Stimulated activated CD4-positive, alpha-beta T cell treated with anti-CD3 and anti-CD28 coated beads, Interleukin-4, amount 100 ng/mL, for 1 hour (primary cell): ENCODE measurements around the gene ZNF681.
"Not testable (repeated sequence)": the region's sequence is repeated elsewhere in the genome, so short reads cannot be mapped to it uniquely, and the experiment has no call there.

ENCODE experiments used
- DNase-seq: peaks from one replicate; pipeline ENCODE4 v3.0.0-alpha.2; 2020

Gene ZNF681

DNA sequence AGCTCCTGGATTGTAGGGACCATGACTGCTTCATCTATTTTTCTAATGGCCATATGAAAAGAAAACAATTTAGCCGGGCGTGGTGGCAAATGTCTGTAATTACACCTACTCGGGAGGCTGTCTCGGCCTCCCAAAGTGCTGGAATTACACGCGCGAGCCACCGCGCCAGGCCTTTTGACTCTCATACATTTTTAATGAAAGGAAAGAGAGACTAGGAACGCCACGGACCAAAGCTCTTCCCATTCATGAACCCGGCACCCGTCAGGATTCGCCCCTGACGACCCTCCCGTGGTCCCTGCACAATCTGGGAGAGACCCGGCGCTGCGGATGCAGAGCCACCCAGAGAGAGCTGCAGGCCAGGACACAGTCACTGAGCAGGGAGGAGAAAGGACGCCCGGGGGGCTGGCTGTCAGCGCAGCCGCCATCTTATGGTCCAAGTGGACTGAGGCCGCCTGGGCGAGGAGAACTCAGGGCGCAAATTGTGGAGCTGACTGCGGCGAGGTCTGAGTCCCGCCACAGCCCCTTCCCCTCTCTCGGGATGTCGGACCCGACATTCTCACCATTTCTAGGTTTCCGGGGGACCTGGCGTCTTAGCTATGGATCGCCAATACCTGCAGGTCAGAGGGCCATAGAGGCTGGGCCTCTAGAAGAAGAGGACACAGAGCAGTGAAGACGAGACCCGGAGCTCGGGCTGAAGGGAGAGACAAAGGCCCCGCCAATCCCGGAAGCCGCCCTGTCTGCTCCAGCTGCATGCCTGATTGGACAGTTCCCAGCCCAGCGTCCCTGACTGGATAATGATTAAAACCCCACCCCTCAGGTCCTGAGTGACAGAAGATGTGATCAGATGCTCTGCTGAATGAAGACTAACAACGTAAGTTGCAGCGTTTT lies at the start of gene ZNF681:
Gene ZNF681, minus strand, starts transcription at position 705 of the 888 bp plus-strand sequence. Its CDS starts 142 bp downstream, at position 563.
- peak; percentile 81 for DNase-seq

DNA sequence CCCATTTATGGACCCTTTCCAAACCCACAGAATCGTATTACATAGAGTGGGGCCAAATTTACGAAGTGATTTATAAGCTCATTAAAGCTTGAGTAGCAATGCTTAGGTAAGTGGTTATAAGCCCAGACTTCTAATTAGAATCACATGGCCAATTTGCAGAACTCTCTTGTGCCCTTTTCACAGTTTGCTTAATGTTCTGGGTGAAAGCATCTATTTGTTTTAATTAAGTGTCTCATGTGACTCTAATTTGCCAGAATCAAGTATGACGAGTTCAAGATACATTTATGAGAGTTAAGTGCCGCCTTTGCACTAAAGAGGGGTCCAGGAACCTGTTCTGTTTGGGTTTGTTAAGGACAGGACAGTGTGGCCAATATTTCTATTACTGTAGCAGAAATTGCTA lies 46.0 kb upstream of the ZNF681 start:
- DNase-seq, result no peak

- no peak for DNase-seq
These were observed 43.6 kb upstream of the ZNF681 start for GRCh38 chr19:23802290-23802689.

- no peak for DNase-seq
These were observed 43.1 kb upstream of the ZNF681 start for GRCh38 chr19:23801803-23802202.

DNA sequence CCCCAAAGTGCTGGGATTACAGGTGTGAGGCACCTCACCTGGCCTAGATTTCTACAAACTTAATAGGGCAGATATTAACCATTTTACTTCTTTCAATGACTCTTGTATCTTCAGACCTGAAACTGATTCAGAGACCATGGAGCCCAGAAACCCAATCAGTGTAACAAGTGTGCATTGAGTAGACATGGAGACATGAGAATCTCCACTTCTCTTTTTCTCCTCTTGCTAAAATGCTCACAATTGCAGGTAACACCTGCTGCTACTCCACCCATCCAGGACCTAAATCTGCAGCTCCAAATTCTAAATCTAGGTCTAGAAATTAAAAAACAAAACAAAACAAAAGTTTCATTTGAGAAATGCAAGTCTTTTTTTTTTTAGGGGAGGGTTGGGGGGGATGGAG lies 42.2 kb upstream of the ZNF681 start:
- no peak for DNase-seq

- no peak for DNase-seq
These were observed 41.6 kb upstream of the ZNF681 start for GRCh38 chr19:23800271-23800670.

DNA sequence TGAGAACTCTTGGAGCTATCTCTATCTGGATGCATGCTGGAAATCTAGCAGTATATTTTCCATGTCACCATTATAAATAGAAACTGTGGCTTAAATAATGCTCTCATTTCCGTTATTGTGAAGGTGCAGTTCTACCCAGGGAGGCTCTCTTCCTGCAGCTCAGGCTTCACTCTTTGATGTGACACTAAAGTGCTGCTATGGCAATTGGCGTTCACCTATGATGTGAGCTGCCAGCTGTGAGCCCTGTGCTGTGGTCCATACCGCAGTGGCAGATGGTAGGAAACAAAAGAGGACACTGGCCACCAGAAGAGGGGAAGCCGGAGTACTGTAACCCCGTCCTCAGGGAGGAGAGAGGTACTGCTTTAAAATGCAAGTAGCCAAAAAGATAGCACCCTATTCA lies 40.6 kb upstream of the ZNF681 start:
- no peak for DNase-seq

DNA sequence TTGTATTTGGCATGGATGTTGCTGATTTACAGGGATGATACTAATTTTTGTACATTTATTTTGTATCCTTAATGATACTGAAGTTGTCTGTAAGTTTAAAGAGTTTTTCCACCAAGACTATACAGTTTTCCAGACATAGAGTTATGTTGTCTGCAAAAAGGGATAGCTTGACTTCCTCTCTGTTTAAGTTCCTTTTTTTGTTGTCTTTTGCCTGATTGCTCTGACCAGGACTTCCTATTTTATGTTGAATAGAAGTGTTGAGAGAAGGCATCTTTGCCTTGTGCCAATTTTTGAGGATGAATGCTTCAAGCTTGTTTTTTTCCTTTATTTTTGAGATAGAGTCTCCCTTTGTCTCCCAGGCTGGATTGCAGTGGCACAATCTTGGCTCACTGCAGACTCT lies 36.8 kb upstream of the ZNF681 start:
- DNase-seq, result no peak

GRCh38 chr19:23792784-23793183 lies 34.1 kb upstream of the ZNF681 start:
- DNase-seq, result no peak

DNA sequence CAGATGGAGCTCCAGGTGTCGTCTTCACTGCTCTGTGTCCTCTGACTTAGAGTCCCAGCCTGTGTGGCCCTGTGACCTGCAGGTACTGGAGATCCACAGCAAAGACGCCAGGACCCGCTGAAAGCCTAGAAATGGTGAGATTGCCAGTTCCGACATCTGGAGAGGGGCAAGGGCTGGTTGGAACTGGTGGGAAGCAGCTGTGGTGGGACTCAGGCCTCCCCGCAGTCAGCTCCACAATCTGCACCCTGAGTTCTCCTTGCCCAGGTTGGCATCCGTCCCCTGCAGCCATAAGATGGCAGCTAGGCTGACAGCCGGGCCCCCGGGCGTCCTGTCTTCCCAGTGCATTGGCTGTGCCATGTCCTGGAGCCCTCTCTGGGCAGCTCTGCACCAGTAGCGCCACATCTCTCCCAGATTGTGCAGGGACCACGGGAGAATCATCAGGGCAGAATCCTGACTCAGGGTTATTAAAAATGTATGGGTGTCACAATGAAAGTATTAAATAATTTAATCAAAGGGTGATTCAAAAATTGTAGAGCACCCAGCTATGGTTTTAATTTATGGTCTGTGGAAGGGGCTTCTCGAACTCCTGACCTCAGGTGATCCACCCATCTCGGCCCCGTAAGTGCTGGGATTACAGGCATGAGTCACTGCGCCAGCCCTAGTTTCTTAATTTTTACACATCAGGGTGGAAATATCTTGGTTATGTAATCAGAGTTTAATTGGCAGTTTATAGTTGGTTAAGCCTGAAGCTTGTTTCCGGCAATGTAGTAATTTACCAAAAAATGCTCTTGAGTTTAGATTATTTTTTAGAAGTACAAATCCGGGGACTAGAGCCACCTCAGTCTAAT lies 32.2 kb upstream of the ZNF681 start:
- no peak for DNase-seq

DNA sequence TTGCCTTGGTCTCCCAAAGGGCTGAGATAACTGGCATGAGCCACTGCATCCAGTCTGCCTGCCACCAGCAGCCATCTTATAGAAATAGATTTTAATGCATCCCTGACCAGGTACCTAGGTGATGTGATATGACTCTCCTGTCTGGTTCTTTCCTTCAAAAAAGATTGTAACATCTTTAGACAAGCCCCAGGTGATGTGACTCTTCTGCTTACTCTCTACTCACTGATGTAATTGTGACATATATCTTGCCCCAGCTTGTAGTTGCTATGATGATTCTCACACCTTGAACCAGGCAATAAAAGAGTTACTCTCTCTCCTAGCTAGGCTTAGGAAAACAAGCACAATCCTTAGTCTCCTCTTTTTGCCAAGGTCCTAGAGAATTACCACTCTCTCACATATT lies 30.6 kb upstream of the ZNF681 start:
- no peak for DNase-seq

DNA sequence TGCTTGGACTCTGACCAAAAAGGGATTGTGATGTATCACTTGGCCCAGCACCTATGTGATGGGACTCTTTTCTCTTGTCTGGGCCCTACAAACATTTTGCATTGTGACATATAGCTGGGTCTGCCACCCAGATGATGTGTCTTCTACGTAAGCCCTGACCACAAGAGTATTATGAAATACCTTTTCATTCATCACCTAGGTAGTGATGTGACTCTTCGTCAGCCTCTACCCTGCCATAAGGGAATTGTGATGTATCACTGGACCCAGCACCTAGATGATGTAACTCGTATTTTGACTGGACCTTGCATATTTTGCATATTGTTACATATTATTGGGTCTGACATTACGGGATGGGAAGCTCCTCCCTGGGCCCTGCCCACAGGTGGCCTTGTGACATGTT lies 29.7 kb upstream of the ZNF681 start:
- no peak for DNase-seq

GRCh38 chr19:23787106-23787505 lies 28.4 kb upstream of the ZNF681 start:
- no peak for DNase-seq

DNA sequence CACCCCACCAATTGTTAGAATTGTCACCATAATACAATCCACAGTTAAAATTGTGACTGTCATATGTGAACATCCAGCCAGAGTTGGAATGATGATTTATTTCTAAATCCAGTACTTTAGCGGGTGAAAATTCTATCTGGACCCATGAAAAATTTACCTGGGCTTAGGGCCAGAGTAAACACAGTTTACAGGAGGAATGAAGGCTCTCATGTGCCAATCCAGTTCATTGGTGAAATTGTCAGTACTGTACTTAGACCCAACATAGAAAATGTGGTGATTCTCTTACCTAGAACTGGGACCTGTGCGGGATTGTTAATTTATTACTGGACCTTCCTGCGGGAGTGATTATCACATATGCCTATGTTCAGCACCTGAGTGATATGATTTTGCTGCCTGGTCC lies 27.3 kb upstream of the ZNF681 start:
- DNase-seq, result no peak

GRCh38 chr19:23784274-23784673 lies 25.6 kb upstream of the ZNF681 start:
- DNase-seq, result no peak

DNA sequence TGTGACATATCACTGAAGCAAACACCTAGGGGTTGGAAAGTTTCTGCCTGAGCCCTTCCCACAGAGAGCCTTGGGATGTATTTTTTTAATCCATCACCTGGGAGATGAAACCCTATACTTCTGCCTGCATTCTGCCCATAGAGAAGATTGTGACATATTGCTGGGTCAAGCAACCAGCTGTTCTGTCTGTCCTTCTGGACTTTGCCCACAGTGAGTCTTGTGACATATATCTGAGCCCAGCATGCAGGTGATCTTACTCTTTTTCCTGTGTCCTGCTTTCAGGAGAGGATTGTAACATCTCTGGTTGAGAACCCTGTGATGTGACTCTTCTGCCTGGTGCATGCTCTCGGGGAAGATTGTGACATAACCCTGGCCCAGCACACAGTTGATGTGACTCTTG lies 24.9 kb upstream of the ZNF681 start:
- DNase-seq, result no peak

- DNase-seq, result no peak
These were observed 21.0 kb upstream of the ZNF681 start for GRCh38 chr19:23779645-23780044.

DNA sequence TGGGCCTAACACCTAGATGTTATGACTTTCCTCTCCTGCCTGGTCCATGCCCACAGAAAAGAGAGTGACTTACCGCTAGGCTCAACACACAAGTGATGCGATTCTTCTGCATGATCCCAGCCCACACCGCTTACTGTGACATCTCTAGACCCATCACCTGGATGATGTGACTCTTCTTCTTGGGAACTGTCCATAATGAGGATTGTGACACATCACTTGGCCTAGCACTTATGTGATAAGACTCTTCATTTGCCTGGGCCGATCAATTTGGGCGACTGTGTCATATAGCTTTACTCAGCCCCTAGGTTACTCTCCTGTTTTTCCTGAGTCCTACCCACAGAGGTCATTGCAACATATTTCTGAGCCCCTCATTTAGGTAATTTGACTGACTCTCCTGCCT lies 19.9 kb upstream of the ZNF681 start:
- no peak for DNase-seq

- DNase-seq, result not testable (repeated sequence)
These were observed 19.3 kb upstream of the ZNF681 start for GRCh38 chr19:23778036-23778435.

GRCh38 chr19:23777216-23777615 lies 18.5 kb upstream of the ZNF681 start:
- DNase-seq, result no peak

DNA sequence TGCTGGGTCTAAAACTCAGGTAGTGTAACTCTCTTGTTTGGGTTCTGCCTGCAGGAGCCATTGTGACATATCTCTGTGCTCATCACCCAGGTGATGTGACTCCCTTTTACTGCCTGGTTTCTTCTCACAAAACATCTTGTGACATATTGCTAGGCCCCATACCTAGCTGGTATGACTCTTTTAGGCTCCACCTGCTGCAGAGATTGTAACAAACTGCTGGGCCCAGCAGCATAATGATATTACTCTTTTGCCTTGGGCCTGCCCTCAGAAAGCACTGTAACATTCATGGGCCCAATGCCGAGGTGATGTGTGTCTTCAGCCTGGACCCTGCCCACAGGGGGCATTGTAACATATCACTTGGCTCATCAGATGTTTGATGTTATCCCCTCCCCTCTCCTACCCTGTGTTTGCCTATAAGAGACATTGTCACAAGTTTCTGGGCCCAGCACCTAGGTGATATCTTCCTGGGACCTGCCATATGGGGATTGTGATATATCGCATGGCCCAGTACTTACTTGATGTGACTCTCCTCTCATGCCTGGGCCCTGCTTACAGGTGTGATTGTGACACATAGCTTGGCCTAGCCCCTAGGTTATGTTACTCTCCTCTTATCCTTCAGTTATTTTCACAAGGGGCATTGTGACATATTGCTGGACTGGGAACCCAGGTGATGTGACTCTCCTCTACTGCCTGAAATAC lies 18.0 kb upstream of the ZNF681 start:
- no peak for DNase-seq

DNA sequence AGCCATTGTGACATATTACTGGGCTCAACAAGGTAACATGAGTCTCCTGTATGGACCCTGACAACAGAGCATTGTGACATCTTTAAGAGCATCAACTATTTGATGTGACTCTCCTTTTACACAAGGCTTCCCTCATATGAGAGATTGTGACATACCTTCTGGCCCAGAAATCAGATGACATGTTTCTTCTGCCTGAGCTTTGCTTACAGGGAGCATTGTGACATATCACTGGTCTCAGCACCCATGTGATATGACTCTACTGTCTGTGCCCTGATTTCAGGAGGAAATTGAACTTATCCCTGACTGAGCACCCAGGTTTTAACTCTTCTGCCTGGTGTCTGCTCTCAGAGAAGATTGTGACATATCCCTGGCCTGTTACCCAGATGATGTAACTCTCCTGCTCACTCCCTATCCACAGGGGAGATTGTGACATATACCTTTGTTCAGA lies 15.9 kb upstream of the ZNF681 start:
- DNase-seq, result no peak

GRCh38 chr19:23774106-23774505 lies 15.4 kb upstream of the ZNF681 start:
- no peak for DNase-seq
